ENCODE results near the gene RNF144B. TPM values are rescaled to one million over a fixed set of nuclear protein-coding genes. Genes with fewer than 3 reads are reported as not detected.
"Not testable (repeated sequence)": the region's sequence is repeated elsewhere in the genome, so short reads cannot be mapped to it uniquely, and the experiment has no call there.

RNF144B gene
- total RNA-seq, 6 experiments from 2014 or later = 7.6 to 19.1 (median 10.2) TPM

- DNase-seq = no peak
- Histone ChIP-seq H3K36me3 (peaks cover 0 to 4% (median 1%) of the 10 kb centered on the region in 4 donors), H3K4me3 (no peak overlapping the region), H3K27ac (no peak overlapping the region), H3K9me3 (no peaks in the 10 kb centered on the region), H3K27me3 (no peaks in the 10 kb centered on the region), H3K4me1 (peaks cover 0 to 29% (median 14%) of the 10 kb centered on the region in 4 donors)
- TF ChIP-seq CTCF (IDR thresholded peaks at IDR 0.05) = no peak
- TF ChIP-seq POLR2A (IDR thresholded peaks at IDR 0.05) = no peak
- intact Hi-C loops (cut with DNase I) = no loop called here
- WGBS (ENCODE audit: insufficient coverage, low coverage, low lambda C conversion rate, missing lambda C conversion rate) = 56% methylated on average over 2 of the region's 2 CpGs
- ATAC-seq = no peak
These were observed 8.2 kb downstream of the RNF144B start for GRCh38 chr6:18395177-18395855.

- DNase-seq (no peak), ATAC-seq (no peak)
- WGBS (ENCODE audit: insufficient coverage, low coverage, low lambda C conversion rate, missing lambda C conversion rate) = 94% methylated on average over 1 of the region's 1 CpG
- Histone ChIP-seq H3K9me3 (no peaks in the 10 kb centered on the region), H3K4me1 (peaks cover 0 to 26% (median 13%) of the 10 kb centered on the region in 4 donors), H3K27me3 (no peaks in the 10 kb centered on the region), H3K36me3 (peaks cover 0 to 8% (median 3%) of the 10 kb centered on the region in 4 donors), H3K4me3 (no peak overlapping the region), H3K27ac (no peak overlapping the region)
- intact Hi-C loops (cut with DNase I) = no loop called here
- no peak for TF ChIP-seq POLR2A (IDR thresholded peaks at IDR 0.05)
- no peak for TF ChIP-seq CTCF (IDR thresholded peaks at IDR 0.05)
These were observed 8.7 kb downstream of the RNF144B start for GRCh38 chr6:18395856-18396197.

GRCh38 chr6:18397701-18398100 lies 10.6 kb downstream of the RNF144B start:
- ATAC-seq = peak; percentile 82 to 87 (median 84)
- intact Hi-C loops (cut with DNase I) = no loop called here
- 26% methylated on average over 2 of the region's 6 CpGs for WGBS (ENCODE audit: insufficient coverage, low coverage, low lambda C conversion rate, missing lambda C conversion rate)

GRCh38 chr6:18398225-18398624 lies 11.1 kb downstream of the RNF144B start:
- intact Hi-C loops (cut with DNase I); H3K9me3 ChIP-seq; ATAC-seq; H3K27me3 ChIP-seq; H3K4me3 ChIP-seq; H3K36me3 ChIP-seq; DNase-seq: not testable (repeated sequence)
- WGBS (ENCODE audit: insufficient coverage, low coverage, low lambda C conversion rate, missing lambda C conversion rate) = 49% methylated on average over 4 of the region's 4 CpGs
- Histone ChIP-seq H3K4me1 (peaks cover 0 to 26% (median 10%) of the 10 kb centered on the region in 4 donors), H3K27ac (peak overlapping the region in 1 of 3 donors; percentile 24)

More at GRCh38 chr6:18397701-18398100, 10.6 kb downstream of the RNF144B start:
- TF ChIP-seq CTCF (IDR thresholded peaks at IDR 0.05) (no peak), POLR2A (IDR thresholded peaks at IDR 0.05) (no peak)
- Histone ChIP-seq H3K9me3 (no peaks in the 10 kb centered on the region), H3K27me3 (no peaks in the 10 kb centered on the region), H3K27ac (peak overlapping the region in 1 of 3 donors; percentile 24), H3K4me3 (no peak overlapping the region), H3K4me1 (peaks cover 0 to 26% (median 10%) of the 10 kb centered on the region in 4 donors), H3K36me3 (peaks cover 0 to 8% (median 3%) of the 10 kb centered on the region in 4 donors)
- peak; percentile 30 to 67 (median 55) for DNase-seq

- intact Hi-C loops (cut with DNase I) = no loop called here
- Histone ChIP-seq H3K4me3 (no peak overlapping the region), H3K27me3 (no peaks in the 10 kb centered on the region), H3K4me1 (peaks cover 0 to 36% (median 13%) of the 10 kb centered on the region in 4 donors), H3K36me3 (peaks cover 0 to 8% (median 3%) of the 10 kb centered on the region in 4 donors), H3K27ac (peak overlapping the region in 2 of 3 donors; percentile 16 to 33), H3K9me3 (no peaks in the 10 kb centered on the region)
- 78% methylated on average over 2 of the region's 2 CpGs for WGBS (ENCODE audit: insufficient coverage, low coverage, low lambda C conversion rate, missing lambda C conversion rate)
- DNase-seq (no peak), ATAC-seq (peak; percentile 41 to 67 (median 46))
- TF ChIP-seq CTCF (IDR thresholded peaks at IDR 0.05) (no peak), POLR2A (IDR thresholded peaks at IDR 0.05) (no peak)
These were observed 13.8 kb downstream of the RNF144B start for GRCh38 chr6:18400831-18401446.

GRCh38 chr6:18404965-18405364 lies 17.8 kb downstream of the RNF144B start:
- 93% methylated on average over 5 of the region's 6 CpGs for WGBS (ENCODE audit: insufficient coverage, low coverage, low lambda C conversion rate, missing lambda C conversion rate)
- H3K27me3 ChIP-seq = not testable (repeated sequence)

More at GRCh38 chr6:18404965-18405364, 17.8 kb downstream of the RNF144B start:
- H3K9me3 ChIP-seq; H3K36me3 ChIP-seq; intact Hi-C loops (cut with DNase I); H3K27ac ChIP-seq; ATAC-seq; H3K4me3 ChIP-seq; DNase-seq: not testable (repeated sequence)
- peaks cover 0 to 16% (median 3%) of the 10 kb centered on the region in 4 donors for H3K4me1 ChIP-seq
